SK-N-SH (cell line): Measurements from ENCODE around the gene PDE4D.

Experiments
- CTCF ChIP-seq: fragments of 200-600 bp; sonication (generic); IDR thresholded peaks from 2 replicates; pipeline ENCODE4 v1.6.1; 2017; ENCODE audit warnings: antibody characterized with exemption, mild to moderate bottlenecking, moderate library complexity
- EZH2phosphoT487 ChIP-seq: fragments of 200-600 bp; sonication (generic); IDR thresholded peaks from 2 replicates; pipeline ENCODE4 v1.6.1; 2017; ENCODE audit warnings: low read depth, mixed run types, mild to moderate bottlenecking, antibody characterized with exemption, moderate library complexity, borderline replicate concordance
- POLR2AphosphoS5 ChIP-seq: IDR thresholded peaks from 2 replicates; pipeline ENCODE4 v1.6.1; 2012; ENCODE audit warnings: low read depth, low read length
- USF2 ChIP-seq: fragments of 150-350 bp; IDR thresholded peaks from 2 replicates; pipeline ENCODE4 v1.6.1; 2017; ENCODE audit warnings: antibody characterized with exemption, low read length, low read depth, borderline replicate concordance

GRCh38 chr5:59579824-59580167 is 313.7 kb downstream of the PDE4D start:
- TF ChIP-seq CTCF (no peak), USF2 (no peak), EZH2phosphoT487 (no peak), POLR2AphosphoS5 (no peak)
